ENCODE results near the gene ZCCHC14. TPM values are rescaled to one million over a fixed set of nuclear protein-coding genes. Genes with fewer than 3 reads are reported as not detected.

Gene ZCCHC14
- total and polyA plus RNA-seq, 2 of the 13 experiments (the other 11 are each of a cell fraction or from before 2014, with no cell fraction given) = 12.4 to 12.5 TPM

DNA sequence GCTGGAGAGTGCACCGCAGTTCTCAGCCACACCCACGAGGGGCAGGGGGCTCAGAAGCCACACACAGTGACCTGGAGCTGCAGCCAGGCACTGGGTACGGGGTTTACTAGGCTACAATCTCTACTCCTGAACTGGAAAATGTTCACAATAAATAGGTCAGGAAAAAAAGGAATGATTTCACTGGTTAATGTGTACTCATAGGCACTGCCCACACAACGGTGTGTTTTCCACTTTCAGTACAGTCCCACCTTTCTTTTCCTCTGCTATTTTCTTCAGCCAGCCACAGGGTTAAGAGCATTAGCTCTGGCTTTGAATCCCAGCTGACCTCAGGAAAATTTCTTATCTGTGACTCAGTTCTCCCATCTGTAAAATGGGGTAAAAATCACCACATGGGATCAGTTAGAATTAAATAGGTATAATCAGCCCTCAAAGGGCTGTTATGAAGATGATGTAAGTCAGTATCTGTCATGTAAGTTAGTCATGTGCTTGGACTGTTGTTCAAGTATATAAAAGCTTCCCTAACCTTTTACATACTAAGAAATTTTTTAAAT lies 35.7 kb downstream of the ZCCHC14 start:
- DNase-seq (ENCODE audit: low spot score) (no peak), FAIRE-seq (no peak), ATAC-seq (no peak)
- no peak overlapping the region for H3K9ac ChIP-seq (ENCODE audit: insufficient read depth, low read depth, low read length)
- POLR2A ChIA-PET = no interaction called here
- 90% methylated on average over 4 of the region's 4 CpGs for WGBS (ENCODE audit: low lambda C conversion rate)
- H3K4me2 ChIP-seq (ENCODE audit: low read depth, low read length) = no peak overlapping the region
- TF ChIP-seq, protein P1, sequence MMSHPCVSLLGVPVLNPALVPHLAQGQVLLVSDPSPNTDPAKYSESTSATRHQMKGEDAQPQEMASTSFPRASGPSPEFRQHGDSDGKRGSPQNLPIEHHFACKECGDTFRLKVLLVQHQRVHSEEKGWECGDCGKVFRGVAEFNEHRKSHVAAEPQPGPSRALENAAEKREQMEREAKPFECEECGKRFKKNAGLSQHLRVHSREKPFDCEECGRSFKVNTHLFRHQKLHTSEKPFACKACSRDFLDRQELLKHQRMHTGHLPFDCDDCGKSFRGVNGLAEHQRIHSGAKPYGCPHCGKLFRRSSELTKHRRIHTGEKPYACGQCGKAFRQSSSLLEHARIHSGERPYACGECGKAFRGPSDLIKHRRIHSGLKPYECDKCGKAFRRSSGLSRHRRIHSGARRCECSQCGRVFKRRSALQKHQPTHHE (CRISPR knock-in tag; IDR thresholded peaks at IDR 0.05; ENCODE audit: borderline replicate concordance) = no peak
- TF ChIP-seq ZNF713 (CRISPR knock-in tag; IDR thresholded peaks at IDR 0.05) (no peak), ZNF629 (CRISPR knock-in tag; conservative IDR thresholded peaks at IDR 0.05) (peak; percentile 81), ELF3 (CRISPR knock-in tag; IDR thresholded peaks at IDR 0.05) (no peak), MBNL3 (CRISPR knock-in tag; conservative IDR thresholded peaks at IDR 0.05) (no peak), NFE2L2 (IDR thresholded peaks at IDR 0.05; ENCODE audit: low read length) (no peak)
- in situ Hi-C loops (cut with HindIII; ENCODE audit: extremely low pct_ligation_motif_present, low pct_unique_long_range_greater_than_20kb) = no loop called here
- no peak overlapping the region for H2AFZ ChIP-seq (ENCODE audit: low read length)
- no peaks in the 10 kb centered on the region for H3K27me3 ChIP-seq (ENCODE audit: control insufficient read depth in 1 of 2, insufficient read depth in 2 of 2, low read length in 2 of 2)
- H3K36me3 ChIP-seq (replicated peaks in 1 of 2; ENCODE audit: control insufficient read depth in 1 of 2, insufficient read depth in 2 of 2, low read length in 2 of 2) = peaks cover 27 to 77% of the 10 kb centered on the region in 2 experiments
- peaks cover 27% of the 10 kb centered on the region for H3K79me2 ChIP-seq (ENCODE audit: insufficient read depth, low read length)
- peaks cover 5% of the 10 kb centered on the region for H3K4me1 ChIP-seq (ENCODE audit: insufficient read depth, low read length)
- TSS peak; percentile 28 for BruUV-seq (replicated peaks)
- peaks cover 21% of the 10 kb centered on the region; the same call in 1 of the 2 replicates for H4K20me1 ChIP-seq (ENCODE audit: insufficient read depth, low read length)
- CTCF ChIA-PET (ENCODE audit: low intra/inter-chr PET ratio, low total read pairs) = no interaction called here
- H3K4me3 ChIP-seq (replicated peaks in 1 of 3; ENCODE audit: insufficient read depth in 1 of 3, low read depth in 2 of 3, low read length in 3 of 3) = no peak overlapping the region
- H3K27ac ChIP-seq (ENCODE audit: extremely low read length, insufficient read depth, low read length) = no peak overlapping the region
- intact Hi-C loops (cut with micrococcal nuclease; ENCODE audit: unreplicated experiment) = no loop called here
- no peaks in the 10 kb centered on the region for H3K9me3 ChIP-seq (ENCODE audit: low read length)

DNA sequence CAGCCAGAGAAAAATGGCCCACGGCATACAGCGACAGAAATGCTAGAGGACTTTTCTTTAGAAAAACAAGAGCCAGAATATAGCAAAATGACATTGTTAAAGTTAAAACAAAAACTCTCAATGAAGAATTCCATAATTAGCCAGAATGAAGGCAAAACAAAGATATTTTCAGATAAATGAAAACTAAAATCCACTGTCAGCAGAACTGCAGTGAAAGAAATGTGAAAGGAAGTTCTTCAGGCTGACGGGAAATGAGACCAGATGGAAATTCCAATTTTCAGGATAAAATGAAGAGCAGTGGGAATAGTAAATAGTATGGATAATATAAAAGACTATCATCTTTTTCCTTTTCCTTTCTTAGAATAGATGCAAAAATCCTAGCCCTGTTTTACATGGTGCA lies 38.4 kb downstream of the ZCCHC14 start:
- Histone ChIP-seq H3K9ac (ENCODE audit: insufficient read depth, low read depth, low read length) (no peak overlapping the region), H3K36me3 (replicated peaks in 1 of 2; ENCODE audit: control insufficient read depth in 1 of 2, insufficient read depth in 2 of 2, low read length in 2 of 2) (peaks cover 30 to 81% of the 10 kb centered on the region in 2 experiments), H3K27ac (ENCODE audit: extremely low read length, insufficient read depth, low read length) (no peak overlapping the region), H3K4me3 (replicated peaks in 1 of 3; ENCODE audit: insufficient read depth in 1 of 3, low read depth in 2 of 3, low read length in 3 of 3) (no peak overlapping the region), H3K79me2 (ENCODE audit: insufficient read depth, low read length) (peaks cover 10% of the 10 kb centered on the region), H3K4me2 (ENCODE audit: low read depth, low read length) (no peak overlapping the region), H4K20me1 (ENCODE audit: insufficient read depth, low read length) (peaks cover 9% of the 10 kb centered on the region; the same call in 1 of the 2 replicates), H3K4me1 (ENCODE audit: insufficient read depth, low read length) (no peaks in the 10 kb centered on the region), H3K27me3 (ENCODE audit: control insufficient read depth in 1 of 2, insufficient read depth in 2 of 2, low read length in 2 of 2) (no peaks in the 10 kb centered on the region), H2AFZ (ENCODE audit: low read length) (no peak overlapping the region), H3K9me3 (ENCODE audit: low read length) (no peaks in the 10 kb centered on the region)
- ATAC-seq (no peak), FAIRE-seq (no peak), DNase-seq (ENCODE audit: low spot score) (no peak)
- POLR2A ChIA-PET = no interaction called here
- WGBS (ENCODE audit: low lambda C conversion rate) = 99% methylated on average over 3 of the region's 3 CpGs
- intact Hi-C loops (cut with micrococcal nuclease; ENCODE audit: unreplicated experiment) = no loop called here
- CTCF ChIA-PET (ENCODE audit: low intra/inter-chr PET ratio, low total read pairs) = no interaction called here
- no TSS peak for BruUV-seq (replicated peaks)
- in situ Hi-C loops (cut with HindIII; ENCODE audit: extremely low pct_ligation_motif_present, low pct_unique_long_range_greater_than_20kb) = no loop called here
- TF ChIP-seq MAFK (conservative IDR thresholded peaks at IDR 0.05 in 1 of 2, IDR thresholded peaks at IDR 0.05 in 1 of 2; ENCODE audit: low read length in 2 of 2) (peak; percentile 60 to 71), ZMYM3 (CRISPR knock-in tag; IDR thresholded peaks at IDR 0.05) (no peak), ZNF557 (CRISPR knock-in tag; IDR thresholded peaks at IDR 0.05) (no peak), ZNF598 (CRISPR knock-in tag; IDR thresholded peaks at IDR 0.05; ENCODE audit: borderline replicate concordance) (no peak), MAFF (IDR thresholded peaks at IDR 0.05; ENCODE audit: low read depth, low read length) (peak; percentile 43; the same call in 1 of the 2 replicates), IRF2 (CRISPR knock-in tag; IDR thresholded peaks at IDR 0.05) (no peak), E2F2 (CRISPR knock-in tag; IDR thresholded peaks at IDR 0.05; ENCODE audit: borderline replicate concordance) (no peak), ZNF138 (CRISPR knock-in tag; IDR thresholded peaks at IDR 0.05; ENCODE audit: low read depth) (no peak), CHCHD3 (CRISPR knock-in tag; IDR thresholded peaks at IDR 0.05) (no peak), TBX3 (IDR thresholded peaks at IDR 0.05; ENCODE audit: borderline replicate concordance) (no peak), ZNF572 (CRISPR knock-in tag; IDR thresholded peaks at IDR 0.05) (no peak), ZFP90 (CRISPR knock-in tag; IDR thresholded peaks at IDR 0.05; ENCODE audit: borderline replicate concordance) (no peak), RXRB (CRISPR knock-in tag; IDR thresholded peaks at IDR 0.05; ENCODE audit: borderline replicate concordance) (no peak)

Data from HepG2 (cell line).